Erythroblast (primary cell): ENCODE data around the gene SOD2.

Source experiments
- GATA1 ChIP-seq: IDR thresholded peaks from 2 replicates; pipeline ENCODE4 v1.6.1; 2011; ENCODE audit warnings: low read depth, mild to moderate bottlenecking, control low read depth, low read length, moderate library complexity
- POLR2A ChIP-seq: IDR thresholded peaks from 2 replicates; pipeline ENCODE4 v1.6.1; 2011; ENCODE audit warnings: mild to moderate bottlenecking, low read length

- TF ChIP-seq POLR2A (no peak), GATA1 (no peak)
Measured at GRCh38 chr6:159688266-159688905, 4.7 kb downstream of the SOD2 start.
